Osteocyte (in vitro differentiated cells): ENCODE measurements around the gene PPM1F. TPM values are rescaled to one million over a fixed set of nuclear protein-coding genes. Genes with fewer than 3 reads are reported as not detected.
"Not testable (repeated sequence)": the region's sequence is repeated elsewhere in the genome, so short reads cannot be mapped to it uniquely, and the experiment has no call there.

Experiments
- DNase-seq: peaks from one replicate; pipeline ENCODE4 v3.0.0; 2021; ENCODE audit warnings: mixed read lengths; ENCODE audit not compliant: unreplicated experiment; ENCODE audit errors: extremely low spot score
- H3K27ac Mint-ChIP-seq: one replicate; pipeline ENCODE4 v1.8.0; 2021; ENCODE audit warnings: mild to moderate bottlenecking, mixed read lengths; ENCODE audit not compliant: unreplicated experiment
- H3K27me3 Mint-ChIP-seq: one replicate; pipeline ENCODE4 v1.8.0; 2021; ENCODE audit warnings: mixed read lengths; ENCODE audit not compliant: unreplicated experiment
- H3K36me3 Mint-ChIP-seq: one replicate; pipeline ENCODE4 v1.8.0; 2021; ENCODE audit warnings: mixed read lengths; ENCODE audit not compliant: unreplicated experiment
- H3K4me1 Mint-ChIP-seq: one replicate; pipeline ENCODE4 v1.8.0; 2021; ENCODE audit warnings: mixed read lengths; ENCODE audit not compliant: unreplicated experiment
- H3K4me3 Mint-ChIP-seq: one replicate; pipeline ENCODE4 v1.8.0; 2021; ENCODE audit warnings: mild to moderate bottlenecking, moderate library complexity, mixed read lengths; ENCODE audit not compliant: unreplicated experiment
- H3K9me3 Mint-ChIP-seq: one replicate; pipeline ENCODE4 v1.8.0; 2021; ENCODE audit warnings: mixed read lengths; ENCODE audit not compliant: unreplicated experiment
- total RNA-seq: library from RNA; stranded (reverse); gene quantifications from 2 replicates; pipeline ENCODE4 v1.2.1, GENCODE V29; 2021
- TF ChIP-seq, protein P1 (sequence below): fragments of 200-600 bp; sonication (generic); IDR thresholded peaks from 2 replicates; pipeline ENCODE4 v1.5.0; 2021; ENCODE audit warnings: antibody characterized with exemption, mild to moderate bottlenecking, moderate library complexity

The PPM1F gene
- total RNA-seq, 1 donor from 2014 or later: 40.2 TPM

DNA sequence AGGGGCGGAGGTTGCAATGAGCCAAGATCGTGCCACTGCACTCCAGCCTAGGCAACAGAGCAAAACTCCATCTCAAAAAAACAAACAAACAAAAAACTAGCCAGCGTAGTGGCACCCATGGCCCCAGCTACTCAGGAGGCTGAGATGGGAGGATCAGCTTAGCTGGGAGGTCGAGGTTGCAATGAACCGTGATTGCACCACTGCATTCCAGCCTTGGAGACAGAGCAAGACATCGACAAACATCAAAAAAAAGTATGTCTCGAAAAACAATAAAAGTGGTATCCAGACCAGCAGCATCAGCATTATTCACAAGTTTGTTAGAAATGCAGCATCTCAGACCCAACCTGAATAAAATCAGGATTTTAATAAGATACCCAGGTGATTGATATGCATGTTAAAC is 79.0 kb downstream of the PPM1F start:
- peak; percentile 27 for DNase-seq
- H3K4me1 Mint-ChIP-seq: no peaks in the 10 kb centered on the region
- H3K36me3 Mint-ChIP-seq: no peaks in the 10 kb centered on the region

DNA sequence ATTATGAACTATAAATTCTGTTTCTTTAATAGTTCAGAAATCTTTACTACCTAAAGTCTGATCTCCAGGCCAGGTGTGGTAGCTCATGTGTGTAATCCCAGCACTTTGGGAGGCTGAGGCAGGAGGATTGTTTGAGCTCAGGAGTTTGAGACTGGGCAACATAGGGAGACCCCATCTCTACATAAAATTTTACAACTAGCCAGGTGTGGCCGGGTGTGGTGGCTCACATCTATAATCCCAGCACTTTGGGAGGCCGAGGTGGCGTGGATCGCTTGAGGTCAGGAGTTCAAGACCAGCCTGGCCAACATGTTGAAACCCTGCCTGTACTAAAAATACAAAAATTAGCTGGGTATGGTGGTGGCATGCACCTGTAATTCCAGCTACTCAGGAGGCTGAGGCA is 79.9 kb downstream of the PPM1F start:
- not testable (repeated sequence) for H3K27me3 Mint-ChIP-seq, H3K4me1 Mint-ChIP-seq, H3K4me3 Mint-ChIP-seq, H3K27ac Mint-ChIP-seq, H3K36me3 Mint-ChIP-seq, H3K9me3 Mint-ChIP-seq
- peak; percentile 15 for DNase-seq

More for the DNA sequence above, 79.0 kb downstream of the PPM1F start:
- H3K27ac Mint-ChIP-seq: no peak overlapping the region
- H3K4me3 Mint-ChIP-seq: no peak overlapping the region
- TF ChIP-seq, protein P1, sequence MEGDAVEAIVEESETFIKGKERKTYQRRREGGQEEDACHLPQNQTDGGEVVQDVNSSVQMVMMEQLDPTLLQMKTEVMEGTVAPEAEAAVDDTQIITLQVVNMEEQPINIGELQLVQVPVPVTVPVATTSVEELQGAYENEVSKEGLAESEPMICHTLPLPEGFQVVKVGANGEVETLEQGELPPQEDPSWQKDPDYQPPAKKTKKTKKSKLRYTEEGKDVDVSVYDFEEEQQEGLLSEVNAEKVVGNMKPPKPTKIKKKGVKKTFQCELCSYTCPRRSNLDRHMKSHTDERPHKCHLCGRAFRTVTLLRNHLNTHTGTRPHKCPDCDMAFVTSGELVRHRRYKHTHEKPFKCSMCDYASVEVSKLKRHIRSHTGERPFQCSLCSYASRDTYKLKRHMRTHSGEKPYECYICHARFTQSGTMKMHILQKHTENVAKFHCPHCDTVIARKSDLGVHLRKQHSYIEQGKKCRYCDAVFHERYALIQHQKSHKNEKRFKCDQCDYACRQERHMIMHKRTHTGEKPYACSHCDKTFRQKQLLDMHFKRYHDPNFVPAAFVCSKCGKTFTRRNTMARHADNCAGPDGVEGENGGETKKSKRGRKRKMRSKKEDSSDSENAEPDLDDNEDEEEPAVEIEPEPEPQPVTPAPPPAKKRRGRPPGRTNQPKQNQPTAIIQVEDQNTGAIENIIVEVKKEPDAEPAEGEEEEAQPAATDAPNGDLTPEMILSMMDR: no peak
- H3K27me3 Mint-ChIP-seq: no peaks in the 10 kb centered on the region
- no peaks in the 10 kb centered on the region for H3K9me3 Mint-ChIP-seq

Other genes starting within 250 kb of the PPM1F start
- 14.7 and 15.1 TPM in 2 replicates for gene YPEL1, start 217.1 kb downstream of the PPM1F start, total RNA-seq
- gene MAPK1, start 85.2 kb downstream of the PPM1F start, total RNA-seq: 154 and 159 TPM in 2 replicates
- gene TOP3B, start 29.9 kb upstream of the PPM1F start, total RNA-seq: 37.0 and 46.0 TPM in 2 replicates